Measurements from ENCODE around the gene ZNF429.
"Not testable (repeated sequence)": the region's sequence is repeated elsewhere in the genome, so short reads cannot be mapped to it uniquely, and the experiment has no call there.

The ZNF429 gene

DNA sequence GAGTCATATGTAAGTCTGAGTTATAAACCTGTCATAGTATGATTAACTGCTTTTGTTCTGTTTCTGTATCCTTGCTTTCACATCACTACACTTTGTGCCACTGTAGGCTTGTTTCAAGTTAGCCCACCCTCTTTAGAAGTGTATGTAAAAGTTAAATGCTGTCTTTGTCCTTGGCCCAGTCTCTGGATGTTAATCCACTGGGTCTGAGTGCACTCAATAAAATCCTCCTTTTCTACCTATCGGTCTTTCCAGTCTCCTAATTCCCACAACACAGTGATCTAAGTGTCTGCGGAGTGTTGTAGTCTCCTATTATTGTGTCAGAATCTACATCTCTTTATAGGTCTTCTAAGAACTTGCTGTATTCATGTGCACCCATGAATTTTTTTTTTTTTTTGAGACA lies 14.1 kb downstream of the ZNF429 start:
- no peak for DNase-seq

DNA sequence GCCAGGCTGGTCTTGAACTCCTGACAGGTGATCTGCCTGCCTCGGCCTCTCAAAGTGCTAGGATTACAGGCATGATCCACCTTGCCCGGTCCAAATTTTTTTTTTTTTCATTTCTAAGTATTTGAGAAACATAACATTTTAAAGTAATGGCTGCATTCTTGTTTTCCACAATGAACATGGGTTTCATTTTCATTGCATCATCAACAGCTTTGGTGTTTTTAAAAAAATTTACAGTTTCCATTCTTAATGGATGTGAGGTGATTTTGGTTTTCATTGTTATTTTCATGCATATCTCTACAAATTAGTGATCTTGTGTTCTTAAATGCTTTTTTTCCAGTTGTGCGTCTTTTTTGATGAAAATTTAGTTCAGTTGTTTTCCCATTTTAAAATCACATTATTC lies 27.5 kb downstream of the ZNF429 start:
- DNase-seq = no peak

GRCh38 chr19:21536741-21537290 lies 31.4 kb downstream of the ZNF429 start:
- not testable (repeated sequence) for DNase-seq

DNA sequence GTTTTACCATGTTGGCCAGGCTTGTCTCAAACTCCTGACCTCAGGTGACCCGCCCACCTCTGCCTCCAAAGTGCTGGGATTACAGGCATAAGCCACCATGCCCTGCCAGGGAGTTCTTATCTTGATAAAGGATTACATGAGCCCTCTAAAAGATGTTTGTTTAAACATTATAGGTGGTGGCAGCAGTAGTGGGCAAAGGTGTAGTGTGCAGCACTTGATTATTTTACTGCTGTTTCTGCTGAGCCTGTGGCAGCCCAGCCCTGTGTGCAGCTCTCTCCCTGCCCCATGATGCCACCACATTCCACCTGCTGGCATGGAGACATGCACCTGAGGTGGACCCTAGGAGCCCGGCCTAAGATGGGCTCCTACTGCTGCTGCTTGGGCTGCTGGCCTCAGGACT lies 54.0 kb downstream of the ZNF429 start:
- DNase-seq = no peak

DNA sequence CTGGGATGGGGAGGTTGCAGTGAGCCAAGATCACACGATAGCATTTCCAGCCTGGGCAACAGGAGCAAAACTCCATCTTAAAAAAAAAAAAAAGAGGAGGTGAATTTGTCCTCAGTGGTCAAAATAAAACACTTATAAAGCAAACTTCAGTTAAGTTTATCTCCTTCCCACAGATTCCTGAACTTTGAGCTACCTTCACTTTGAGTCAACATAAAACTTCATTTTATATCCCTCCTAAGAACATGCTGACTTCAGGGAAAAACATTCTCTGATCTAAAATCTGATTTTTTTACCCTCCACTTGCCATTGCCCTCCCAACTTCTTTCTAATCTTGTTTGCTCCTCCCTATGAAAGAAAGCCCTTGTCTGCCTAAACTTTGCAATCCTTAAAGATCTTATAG lies 59.0 kb downstream of the ZNF429 start:
- DNase-seq = no peak

DNA sequence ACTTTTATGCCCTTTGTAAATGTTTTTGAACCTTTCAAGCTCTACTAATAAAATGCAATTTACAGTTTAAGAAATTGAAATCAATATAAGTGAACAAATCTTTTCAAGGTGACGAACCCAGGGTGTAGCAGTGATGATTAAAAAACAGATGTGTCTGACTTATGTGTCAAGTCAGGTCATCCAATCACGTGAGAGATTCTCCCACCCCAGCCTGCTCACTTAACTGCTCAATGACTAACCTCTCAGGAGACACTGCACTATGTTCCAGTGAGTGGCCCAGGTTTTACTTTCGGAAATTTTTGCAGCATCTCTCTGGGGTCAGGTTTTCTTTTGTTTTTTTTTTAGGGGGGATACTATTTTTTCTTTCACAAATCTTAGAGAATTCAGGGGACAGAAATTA lies 60.7 kb downstream of the ZNF429 start:
- DNase-seq = no peak

GRCh38 chr19:21567806-21568205 lies 62.4 kb downstream of the ZNF429 start:
- DNase-seq = not testable (repeated sequence)

GRCh38 chr19:21568816-21569493 lies 63.6 kb downstream of the ZNF429 start:
- DNase-seq = no peak

DNA sequence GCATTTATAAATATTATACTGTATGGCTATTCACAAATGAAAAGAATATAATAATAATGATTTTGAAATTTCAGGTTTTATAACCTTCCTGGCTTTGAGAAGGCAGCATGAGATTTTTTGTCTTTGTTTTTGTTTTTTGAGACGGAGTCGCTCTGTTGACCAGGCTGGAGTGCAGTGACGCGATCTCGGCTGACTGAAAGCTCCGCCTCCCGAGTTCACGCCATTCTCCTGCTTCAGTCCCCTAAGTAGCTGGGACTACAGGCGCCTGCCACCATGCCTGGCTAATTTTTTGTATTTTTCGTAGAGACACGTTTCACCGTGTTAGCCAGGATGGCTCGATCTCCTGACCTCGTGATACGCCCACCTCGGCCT lies 64.1 kb downstream of the ZNF429 start:
- DNase-seq = no peak

DNA sequence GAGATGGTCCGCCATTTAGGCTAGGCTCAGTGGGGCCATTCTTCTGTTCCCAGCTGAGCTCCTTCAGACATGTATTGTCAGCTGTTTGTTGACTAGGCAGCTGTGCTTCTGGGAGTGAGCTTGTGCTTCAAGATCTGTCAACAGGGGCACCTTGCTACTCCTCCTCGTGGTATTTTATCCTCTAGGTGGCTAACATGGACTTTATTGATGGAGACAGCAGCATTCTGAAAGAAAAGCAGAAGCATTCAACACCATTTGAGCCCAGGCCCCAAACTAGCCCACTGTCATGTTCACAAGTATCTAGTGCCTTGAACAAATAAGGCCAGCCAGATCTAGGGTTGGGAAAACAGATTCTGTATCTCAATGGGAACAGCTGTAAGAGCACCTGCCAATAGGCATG lies 65.9 kb downstream of the ZNF429 start:
- DNase-seq = no peak

DNA sequence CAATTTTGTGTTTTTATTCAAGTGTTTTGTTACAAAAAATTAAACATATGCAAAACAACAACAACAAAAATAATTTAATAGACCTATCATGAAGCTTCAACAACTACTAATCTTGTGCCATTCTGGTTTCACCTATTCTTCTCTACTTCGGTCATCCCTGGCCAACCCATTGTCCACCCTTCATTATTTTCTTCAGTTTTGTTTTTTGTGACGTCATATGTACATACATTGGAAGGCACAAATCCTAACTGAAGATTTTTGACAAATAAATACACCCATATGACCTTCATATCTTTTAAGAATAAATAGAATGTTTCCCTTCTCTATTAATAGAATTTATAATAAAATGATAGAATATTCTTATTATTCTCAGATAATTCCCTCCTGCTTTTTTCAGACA lies 69.2 kb downstream of the ZNF429 start:
- no peak for DNase-seq

DNA sequence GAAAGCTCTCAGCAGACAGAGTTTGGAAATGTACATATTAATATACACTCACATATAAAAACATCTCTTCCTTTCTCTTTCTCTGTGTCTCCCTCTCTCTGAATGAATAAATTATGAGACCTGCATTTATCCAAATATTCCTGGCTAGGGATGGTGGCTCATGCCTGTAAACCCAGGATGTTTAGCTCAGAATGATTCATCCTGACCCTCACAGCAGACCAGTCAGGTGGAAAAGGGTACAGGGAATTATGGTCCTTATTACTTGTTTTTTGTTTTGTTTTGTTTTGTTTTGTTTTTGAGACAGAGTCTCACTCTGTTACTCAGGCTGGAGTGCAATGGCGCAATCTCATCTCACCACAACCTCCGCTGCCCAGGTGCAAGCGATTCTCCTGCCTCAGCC lies 71.1 kb downstream of the ZNF429 start:
- no peak for DNase-seq

- DNase-seq = no peak
Measured at GRCh38 chr19:21580101-21580500, 74.7 kb downstream of the ZNF429 start.

- DNase-seq = no peak
Measured at GRCh38 chr19:21580818-21581217, 75.4 kb downstream of the ZNF429 start.

GRCh38 chr19:21581646-21582240 lies 76.3 kb downstream of the ZNF429 start:
- DNase-seq = no peak

- DNase-seq = no peak
Measured at GRCh38 chr19:21584537-21584936, 79.1 kb downstream of the ZNF429 start.

DNA sequence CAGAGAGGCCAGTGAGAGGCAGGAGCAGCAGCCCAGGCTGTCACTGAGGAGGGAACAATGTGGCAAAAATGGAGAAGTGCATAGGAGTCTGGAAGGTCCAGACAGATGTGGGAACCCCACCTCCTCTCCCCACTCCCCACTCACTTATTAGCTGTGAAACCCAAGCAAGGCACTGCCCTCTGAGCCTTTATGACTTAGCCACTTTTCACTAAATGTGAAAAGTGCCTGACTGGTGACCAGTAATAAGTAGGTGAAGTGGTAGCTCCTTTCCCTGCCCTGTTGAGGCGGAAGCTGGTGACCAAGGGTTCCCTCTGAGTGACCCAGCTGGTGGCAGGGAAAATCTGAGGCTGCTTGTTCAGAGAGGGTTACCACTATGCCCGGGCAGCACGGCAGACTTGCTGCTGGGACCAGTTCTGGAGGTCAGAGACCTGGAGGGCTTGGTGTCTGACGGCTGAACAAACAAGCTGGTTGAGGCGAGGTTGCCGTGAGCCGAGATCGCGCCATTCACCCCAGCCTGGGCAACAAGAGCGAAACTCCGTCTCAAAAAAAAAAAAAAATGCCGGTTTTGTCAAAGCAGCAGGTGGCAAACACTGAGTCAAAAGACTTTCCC lies 80.0 kb downstream of the ZNF429 start:
- DNase-seq = no peak

- DNase-seq = no peak
Measured at GRCh38 chr19:21586311-21587116, 81.1 kb downstream of the ZNF429 start.

GRCh38 chr19:21587117-21587461 lies 81.7 kb downstream of the ZNF429 start:
- DNase-seq = no peak

DNA sequence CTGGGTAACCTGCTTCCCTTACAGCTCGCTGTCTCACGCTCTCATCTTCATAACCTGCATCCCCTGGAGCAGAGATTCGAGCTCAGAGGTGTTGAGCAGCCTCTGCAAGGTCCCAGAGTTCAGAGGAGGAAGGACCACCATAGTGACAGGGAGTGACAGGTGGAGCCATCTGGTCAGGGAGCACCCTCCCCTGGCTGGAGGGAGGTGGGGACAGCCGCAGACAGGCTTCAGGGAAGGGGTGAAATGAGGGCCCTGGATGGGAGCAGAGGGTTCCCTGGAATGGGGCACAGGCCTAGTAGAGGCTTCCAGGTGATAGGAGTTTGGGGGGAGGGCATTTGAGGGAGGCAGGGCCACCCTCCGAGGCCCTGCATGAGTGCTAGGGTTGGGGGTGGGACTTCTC lies 82.1 kb downstream of the ZNF429 start:
- DNase-seq = no peak

- DNase-seq = no peak
Measured at GRCh38 chr19:21588065-21588601, 82.7 kb downstream of the ZNF429 start.

GRCh38 chr19:21590867-21591266 lies 85.5 kb downstream of the ZNF429 start:
- DNase-seq = no peak

DNA sequence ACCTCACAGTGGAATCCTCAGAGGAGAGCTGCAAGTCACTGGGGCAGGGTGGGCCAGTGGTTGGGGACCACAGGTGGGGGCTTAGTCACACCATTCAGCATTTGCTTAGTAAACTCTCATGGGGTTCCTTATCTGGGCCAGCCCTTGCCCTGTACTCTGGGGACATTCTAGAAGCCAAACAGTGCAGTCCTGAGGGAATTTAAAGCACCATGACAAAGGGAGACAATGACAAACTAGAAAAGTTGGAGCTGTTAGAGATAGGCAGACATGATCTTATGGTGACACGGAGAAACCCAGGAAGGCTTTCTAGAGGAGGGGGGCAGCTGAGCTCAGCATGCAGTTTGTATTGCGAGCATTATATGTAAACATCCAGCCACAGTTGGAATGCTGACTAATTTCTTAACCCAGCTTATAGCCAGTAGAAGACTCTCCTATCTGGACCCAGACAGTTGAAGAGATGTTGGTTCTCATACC lies 87.6 kb downstream of the ZNF429 start:
- DNase-seq = no peak

All from SIG-M5 (cell line).